Common myeloid progenitor, CD34-positive (primary cell): Measurements from ENCODE around the gene SURF1. TPM values are rescaled to one million over a fixed set of nuclear protein-coding genes. Genes with fewer than 3 reads are reported as not detected.

Source experiments
- CTCF ChIA-PET: fragments of 350-600 bp; sonication (Branson Sonifier 250); formaldehyde crosslinking; loops from one replicate; lab custom pipeline; 2021; ENCODE audit warnings: antibody characterized with exemption; lab: Charles Lee
- POLR2A ChIA-PET: fragments of 350-600 bp; sonication (Branson Sonifier 250); formaldehyde crosslinking; loops from one replicate; lab custom pipeline; 2021; ENCODE audit warnings: antibody characterized with exemption; lab: Charles Lee
- DNase-seq, 3 donors: peaks; one replicate each; pipeline versions ENCODE4 v3.0.0 to v3.0.0-alpha.2; 2013
- H3K27ac ChIP-seq, 2 experiments: 1 replicate in 1 of 2; 2 replicates in 1 of 2; pipeline ENCODE4 v1.7.0; 2013; ENCODE audit warnings: inconsistent platforms in 2 of 2, low read length in 2 of 2, mild to moderate bottlenecking in 2 of 2, low read depth in 1 of 2, moderate library complexity in 1 of 2; ENCODE audit not compliant: severe bottlenecking in 2 of 2, insufficient read depth in 1 of 2, poor library complexity in 1 of 2
- H3K27me3 ChIP-seq, 5 experiments: replicated peaks in 2 of 5; 1 replicate in 3 of 5; 2 replicates in 2 of 5; pipeline versions ENCODE4 v1.6.1 to v1.7.0; 2013; ENCODE audit warnings: low read length in 4 of 5, mild to moderate bottlenecking in 2 of 5, moderate library complexity in 2 of 5, inconsistent platforms in 1 of 5; ENCODE audit not compliant: insufficient read depth in 5 of 5, control insufficient read depth in 4 of 5
- H3K36me3 ChIP-seq, 4 experiments: 1 replicate in 2 of 4; 2 replicates in 2 of 4; pipeline versions ENCODE4 v1.6.1 to v1.7.0; 2013; ENCODE audit warnings: low read length in 3 of 4, control low read depth in 1 of 4, mild to moderate bottlenecking in 1 of 4; ENCODE audit not compliant: control insufficient read depth in 4 of 4, insufficient read depth in 4 of 4
- H3K4me1 ChIP-seq, 4 experiments: 1 replicate in 3 of 4; 2 replicates in 1 of 4; pipeline versions ENCODE4 v1.6.1 to v1.7.1; 2013; ENCODE audit warnings: low read length in 3 of 4, mild to moderate bottlenecking in 3 of 4, control low read depth in 1 of 4, inconsistent platforms in 1 of 4, moderate library complexity in 1 of 4; ENCODE audit not compliant: control insufficient read depth in 4 of 4, insufficient read depth in 4 of 4; ENCODE audit errors: control extremely low read depth in 1 of 4
- H3K4me3 ChIP-seq, 7 experiments: 1 replicate in 4 of 7; 2 replicates in 3 of 7; pipeline versions ENCODE4 v1.5.1 to v1.7.0; 2013; ENCODE audit warnings: mild to moderate bottlenecking in 7 of 7, low read length in 6 of 7, moderate library complexity in 6 of 7, inconsistent platforms in 2 of 7, low read depth in 2 of 7, control low read depth in 1 of 7; ENCODE audit not compliant: insufficient read depth in 4 of 7, control insufficient read depth in 1 of 7; ENCODE audit errors: extremely low read depth in 1 of 7
- H3K9me3 ChIP-seq, 5 experiments: 1 replicate in 4 of 5; 2 replicates in 1 of 5; pipeline versions ENCODE4 v1.6.1 to v1.7.1; 2013; ENCODE audit warnings: low read length in 4 of 5, mild to moderate bottlenecking in 2 of 5, inconsistent platforms in 1 of 5, low read depth in 1 of 5, moderate library complexity in 1 of 5; ENCODE audit not compliant: control insufficient read depth in 4 of 5, insufficient read depth in 2 of 5; ENCODE audit errors: control extremely low read depth in 1 of 5
- WGBS: methylation state at CpG from one replicate; pipeline ENCODE4 v1.1.5; 2013; ENCODE audit not compliant: insufficient coverage; 5-methylcytosine and 5-hydroxymethylcytosine counted together
- polyA plus RNA-seq: library from polyadenylated mRNA; unstranded; fragments of 120-200 nt; gene quantifications from one replicate; pipeline ENCODE4 v1.2.1, GENCODE V29; 2013

SURF1 gene
- polyA plus RNA-seq, result 35.2 TPM

GRCh38 chr9:133356391-133357091 lies at the start of gene SURF1, which contains the start of gene SURF2:
TSS of gene SURF1 (minus strand) at chr9:133356487. CDS start at chr9:133356453, 34 bp downstream.
TSS of gene SURF2 (plus strand) at chr9:133356550. CDS start at chr9:133356593, 43 bp downstream.
- 2% methylated on average over 45 of the region's 78 CpGs for WGBS
- H3K36me3 ChIP-seq, result peaks cover 9 to 55% (median 34%) of the 10 kb centered on the region in 4 experiments

GRCh38 chr9:133405508-133406438 lies 49.5 kb upstream of the SURF1 start:
- H3K27me3 ChIP-seq, result no peaks in the 10 kb centered on the region
- DNase-seq, result no peak
- 84% methylated on average over 15 of the region's 19 CpGs for WGBS
- H3K9me3 ChIP-seq, result no peaks in the 10 kb centered on the region
- H3K27ac ChIP-seq, result peak overlapping the region in 1 of 2 experiments; percentile 27
- CTCF ChIA-PET, result interaction anchor here (0.6 to 5.4 kb wide), 8 partner anchors 10 to 219 kb away, joined by 3 to 52 read pairs (median 4); no protein-coding TSS in a partner anchor
- no peak overlapping the region for H3K4me3 ChIP-seq
- POLR2A ChIA-PET, result no interaction called here
- peaks cover 2 to 73% (median 55%) of the 10 kb centered on the region in 4 experiments for H3K36me3 ChIP-seq
- no peaks in the 10 kb centered on the region for H3K4me1 ChIP-seq

More at GRCh38 chr9:133356391-133357091, at the start of gene SURF1, which contains the start of gene SURF2:
- Histone ChIP-seq H3K27ac (peak within 1 kb of the TSS; percentile 50 to 85), H3K4me3 (peak within 1 kb of the TSS; percentile 37 to 89 (median 84)), H3K4me1 (peaks cover 3 to 22% (median 21%) of the 10 kb centered on the region in 4 experiments), H3K9me3 (no peaks in the 10 kb centered on the region), H3K27me3 (no peaks in the 10 kb centered on the region)
- ChIA-PET POLR2A (interaction anchor here (1.3 kb wide), 1 partner anchor 9 kb away, joined by 5 read pairs; the partner anchor contains the start of genes MED22 and RPL7A), CTCF (interaction anchor here (0.9 to 7.2 kb wide), 12 partner anchors 10 to 176 kb away, joined by 3 to 75 read pairs (median 4); no protein-coding TSS in a partner anchor)
- DNase-seq, result peak; percentile 67 to 88 (median 71)

- Histone ChIP-seq H3K4me1 (no peaks in the 10 kb centered on the region), H3K9me3 (no peaks in the 10 kb centered on the region), H3K27ac (no peak overlapping the region), H3K4me3 (no peak overlapping the region), H3K27me3 (no peaks in the 10 kb centered on the region), H3K36me3 (peaks cover 2 to 63% (median 44%) of the 10 kb centered on the region in 4 experiments)
- ChIA-PET CTCF (interaction anchor here (0.6 to 5.4 kb wide), 17 partner anchors 8 to 218 kb away, joined by 3 to 52 read pairs (median 3); partner anchors contain the start of genes SURF1 and SURF2), POLR2A (no interaction called here)
- no peak for DNase-seq
- 99% methylated on average over 6 of the region's 12 CpGs for WGBS
Observed at GRCh38 chr9:133404454-133405002, 48.2 kb upstream of the SURF1 start.

- no peak overlapping the region for H3K27ac ChIP-seq
- 83% methylated on average over 13 of the region's 16 CpGs for WGBS
- no peaks in the 10 kb centered on the region for H3K9me3 ChIP-seq
- ChIA-PET CTCF (interaction anchor here (0.8 to 5.4 kb wide), 19 partner anchors 8 to 227 kb away, joined by 3 to 52 read pairs (median 4); partner anchors contain the start of genes SURF1 and SURF2), POLR2A (no interaction called here)
- H3K27me3 ChIP-seq, result no peaks in the 10 kb centered on the region
- H3K36me3 ChIP-seq, result peaks cover 2 to 58% (median 40%) of the 10 kb centered on the region in 4 experiments
- H3K4me1 ChIP-seq, result no peaks in the 10 kb centered on the region
- peak; percentile 49 to 67 (median 65) for DNase-seq
- no peak overlapping the region for H3K4me3 ChIP-seq
Observed at GRCh38 chr9:133403766-133404453, 47.6 kb upstream of the SURF1 start.

- Histone ChIP-seq H3K36me3 (peaks cover 2 to 49% (median 35%) of the 10 kb centered on the region in 4 experiments), H3K9me3 (no peaks in the 10 kb centered on the region), H3K27ac (no peak overlapping the region), H3K27me3 (no peaks in the 10 kb centered on the region), H3K4me3 (no peak overlapping the region), H3K4me1 (no peaks in the 10 kb centered on the region)
- ChIA-PET POLR2A (no interaction called here), CTCF (interaction anchor here (0.7 to 5.4 kb wide), 10 partner anchors 9 to 225 kb away, joined by 3 to 52 read pairs (median 4); no protein-coding TSS in a partner anchor)
- DNase-seq, result no peak
- WGBS, result 85% methylated on average over 7 of the region's 7 CpGs
Observed at GRCh38 chr9:133402689-133403088, 46.4 kb upstream of the SURF1 start.

GRCh38 chr9:133401588-133401987 lies 45.3 kb upstream of the SURF1 start:
- ChIA-PET CTCF (interaction anchor here (1.0 to 5.4 kb wide), 2 partner anchors 10 to 83 kb away, joined by 4 to 52 read pairs; no protein-coding TSS in a partner anchor), POLR2A (no interaction called here)
- WGBS, result 92% methylated on average over 2 of the region's 6 CpGs
- no peaks in the 10 kb centered on the region for H3K4me1 ChIP-seq
- no peaks in the 10 kb centered on the region for H3K9me3 ChIP-seq
- no peak for DNase-seq
- peaks cover 2 to 40% (median 31%) of the 10 kb centered on the region in 4 experiments for H3K36me3 ChIP-seq
- no peaks in the 10 kb centered on the region for H3K27me3 ChIP-seq
- no peak overlapping the region for H3K27ac ChIP-seq
- H3K4me3 ChIP-seq, result no peak overlapping the region
